K562 (cell line): ENCODE measurements around the gene MEF2C. TPM values are rescaled to one million over a fixed set of nuclear protein-coding genes. Genes with fewer than 3 reads are reported as not detected.
A peak's percentile ranks its signal among the peaks of the same experiment; 100 is the strongest.

Source experiments
- CTBP1 ChIP-seq: fragments of 450-650 bp; IDR thresholded peaks from 2 replicates; pipeline ENCODE4 v1.6.1; 2016; ENCODE audit warnings: borderline replicate concordance
- HEY1 ChIP-seq: fragments of 250-450 bp; sonication (Bioruptor Pico); IDR thresholded peaks from 2 replicates; pipeline ENCODE4 v1.5.0; 2020; ENCODE audit warnings: mild to moderate bottlenecking, moderate library complexity, borderline replicate concordance
- NCOA1 ChIP-seq: fragments of 450-650 bp; IDR thresholded peaks from 2 replicates; pipeline ENCODE4 v1.6.1; 2016; ENCODE audit warnings: low read depth
- TAL1 ChIP-seq: fragments of 450-650 bp; IDR thresholded peaks from 2 replicates; pipeline ENCODE4 v1.6.1; 2016; ENCODE audit warnings: mild to moderate bottlenecking
- ZNF717 ChIP-seq: fragments of 250-450 bp; sonication (Bioruptor Pico); IDR thresholded peaks from 2 replicates; pipeline ENCODE4 v1.5.0; 2021
- polyA plus RNA-seq, 8 experiments: library from polyadenylated mRNA; depleted of rRNA in 4 of 8; stranded (reverse) in 5 of 8; unstranded in 3 of 8; fragments of >200 nt; fragmentation: Nextera tagmentation in 2 of 8; fragmentation: Illumina TruSeq in 1 of 8; extraction: Ambion mirVana in 2 of 8; extraction: Trizol in 1 of 8; gene quantifications; 2 replicates each; pipeline versions ENCODE4 v1.2.1 to v1.2.3, GENCODE V29; 2011 to 2014; ENCODE audit warnings: inconsistent platforms in 1 of 8, missing spikeins in 1 of 8
- total RNA-seq, 7 experiments: library from RNA; depleted of rRNA in 6 of 7; stranded (reverse); fragments of >200 nt in 6 of 7; fragmentation: Illumina TruSeq in 2 of 7; extraction: Trizol in 2 of 7; gene quantifications; 2 replicates each; pipeline versions ENCODE4 v1.2.1 to v1.2.3, GENCODE V29; 2011 to 2021; ENCODE audit warnings: low replicate concordance in 1 of 7
- TF ChIP-seq, protein P1 (sequence below), 2 experiments: fragments of 450-650 bp in 1 of 2; sonication (generic) in 1 of 2; formaldehyde crosslinking in 1 of 2; IDR thresholded peaks; 2 replicates each; pipeline versions ENCODE4 v1.7.1 to v1.9.0; 2016 to 2022; ENCODE audit warnings: inconsistent platforms in 1 of 2, mild to moderate bottlenecking in 1 of 2, missing genetic modification reagents in 1 of 2
- TF ChIP-seq, protein P2 (sequence below): fragments of 250-450 bp; sonication (Bioruptor Pico); IDR thresholded peaks from 2 replicates; pipeline ENCODE4 v1.9.0; 2021; ENCODE audit warnings: mild to moderate bottlenecking
- TF ChIP-seq, protein P3 (sequence below): IDR thresholded peaks from 3 replicates; pipeline ENCODE4 v1.6.1; 2011; ENCODE audit warnings: borderline replicate concordance, mild to moderate bottlenecking; ENCODE audit not compliant: insufficient read length, insufficient read depth
- TF ChIP-seq, protein P4 (sequence below), 2 experiments: fragments of 450-650 bp in 1 of 2; sonication (generic) in 1 of 2; formaldehyde crosslinking in 1 of 2; IDR thresholded peaks in 1 of 2; conservative IDR thresholded peaks in 1 of 2; 2 replicates each; pipeline versions ENCODE4 v1.6.1 to v1.8.1; 2016 to 2023; ENCODE audit warnings: mild to moderate bottlenecking in 2 of 2, moderate library complexity in 2 of 2, inconsistent platforms in 1 of 2, missing genetic modification reagents in 1 of 2
- TF ChIP-seq, protein P5 (sequence below): sonication (generic); formaldehyde crosslinking; IDR thresholded peaks from 2 replicates; pipeline ENCODE4 v1.8.1; 2023; ENCODE audit warnings: mild to moderate bottlenecking, missing genetic modification reagents
- TF ChIP-seq, protein P6 (sequence below): fragments of 250-450 bp; sonication (Bioruptor Pico); IDR thresholded peaks from 2 replicates; pipeline ENCODE4 v1.8.0; 2021; ENCODE audit warnings: moderate library complexity, mild to moderate bottlenecking, inconsistent platforms

The MEF2C gene
- total and polyA plus RNA-seq, 9 of the 15 experiments (the other 6 are each of a cell fraction or from before 2014, with no cell fraction given): 25.1 to 67.8 (median 58.3) TPM

DNA sequence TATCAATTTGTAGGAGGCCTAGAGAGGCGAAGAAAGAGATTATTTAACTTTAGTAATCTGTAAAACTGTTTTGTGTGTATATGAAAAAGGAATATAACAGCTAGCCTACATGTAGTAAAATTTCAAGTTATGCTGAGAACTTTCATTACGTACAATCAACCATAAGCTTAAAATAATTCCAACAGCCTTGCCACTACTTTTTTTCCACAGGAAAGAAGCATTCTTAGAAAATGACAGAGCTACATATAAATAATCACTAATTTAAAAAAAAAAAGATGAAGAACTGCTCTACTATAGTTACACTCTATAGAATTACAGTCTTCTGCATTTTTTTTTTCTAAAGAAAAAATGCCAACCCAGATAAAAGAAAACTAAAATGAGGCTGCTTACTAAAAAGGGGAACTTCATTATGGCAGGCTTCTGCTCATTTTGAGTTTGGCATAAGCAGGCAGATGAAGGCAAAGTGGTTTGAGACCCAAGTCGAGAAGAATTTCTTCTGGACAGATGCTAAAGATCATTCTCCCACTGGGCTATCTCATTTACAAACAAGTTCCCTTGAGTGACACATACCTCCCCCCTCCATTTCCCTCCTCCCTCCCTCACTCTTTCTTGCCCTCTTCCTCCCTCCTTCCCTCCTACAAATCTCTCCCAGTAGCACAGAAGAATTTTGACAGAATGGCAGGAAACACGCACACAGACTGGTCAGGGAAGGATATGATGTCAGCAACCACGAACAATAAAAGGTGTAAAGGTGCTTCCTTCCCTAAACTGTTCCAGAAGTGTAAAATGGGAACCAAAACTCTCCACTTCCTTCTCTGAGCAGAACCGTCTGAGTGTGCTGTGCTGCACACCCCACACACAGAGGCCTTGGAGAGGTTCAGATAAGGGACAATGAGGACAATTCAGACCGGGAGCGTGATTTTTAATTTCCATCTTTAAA, 56.1 kb downstream of the MEF2C start (continued):
- TF ChIP-seq, protein P1, sequence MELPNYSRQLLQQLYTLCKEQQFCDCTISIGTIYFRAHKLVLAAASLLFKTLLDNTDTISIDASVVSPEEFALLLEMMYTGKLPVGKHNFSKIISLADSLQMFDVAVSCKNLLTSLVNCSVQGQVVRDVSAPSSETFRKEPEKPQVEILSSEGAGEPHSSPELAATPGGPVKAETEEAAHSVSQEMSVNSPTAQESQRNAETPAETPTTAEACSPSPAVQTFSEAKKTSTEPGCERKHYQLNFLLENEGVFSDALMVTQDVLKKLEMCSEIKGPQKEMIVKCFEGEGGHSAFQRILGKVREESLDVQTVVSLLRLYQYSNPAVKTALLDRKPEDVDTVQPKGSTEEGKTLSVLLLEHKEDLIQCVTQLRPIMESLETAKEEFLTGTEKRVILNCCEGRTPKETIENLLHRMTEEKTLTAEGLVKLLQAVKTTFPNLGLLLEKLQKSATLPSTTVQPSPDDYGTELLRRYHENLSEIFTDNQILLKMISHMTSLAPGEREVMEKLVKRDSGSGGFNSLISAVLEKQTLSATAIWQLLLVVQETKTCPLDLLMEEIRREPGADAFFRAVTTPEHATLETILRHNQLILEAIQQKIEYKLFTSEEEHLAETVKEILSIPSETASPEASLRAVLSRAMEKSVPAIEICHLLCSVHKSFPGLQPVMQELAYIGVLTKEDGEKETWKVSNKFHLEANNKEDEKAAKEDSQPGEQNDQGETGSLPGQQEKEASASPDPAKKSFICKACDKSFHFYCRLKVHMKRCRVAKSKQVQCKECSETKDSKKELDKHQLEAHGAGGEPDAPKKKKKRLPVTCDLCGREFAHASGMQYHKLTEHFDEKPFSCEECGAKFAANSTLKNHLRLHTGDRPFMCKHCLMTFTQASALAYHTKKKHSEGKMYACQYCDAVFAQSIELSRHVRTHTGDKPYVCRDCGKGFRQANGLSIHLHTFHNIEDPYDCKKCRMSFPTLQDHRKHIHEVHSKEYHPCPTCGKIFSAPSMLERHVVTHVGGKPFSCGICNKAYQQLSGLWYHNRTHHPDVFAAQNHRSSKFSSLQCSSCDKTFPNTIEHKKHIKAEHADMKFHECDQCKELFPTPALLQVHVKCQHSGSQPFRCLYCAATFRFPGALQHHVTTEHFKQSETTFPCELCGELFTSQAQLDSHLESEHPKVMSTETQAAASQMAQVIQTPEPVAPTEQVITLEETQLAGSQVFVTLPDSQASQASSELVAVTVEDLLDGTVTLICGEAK (IDR thresholded peaks at IDR 0.05): peak; percentile 70
- TF ChIP-seq, protein P1 (CRISPR knock-in tag; IDR thresholded peaks at IDR 0.05): no peak
- TF ChIP-seq, protein P2, sequence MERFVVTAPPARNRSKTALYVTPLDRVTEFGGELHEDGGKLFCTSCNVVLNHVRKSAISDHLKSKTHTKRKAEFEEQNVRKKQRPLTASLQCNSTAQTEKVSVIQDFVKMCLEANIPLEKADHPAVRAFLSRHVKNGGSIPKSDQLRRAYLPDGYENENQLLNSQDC (CRISPR knock-in tag): no peak
- peak; percentile 13; the same call in 1 of the 2 replicates for TF ChIP-seq TAL1
- TF ChIP-seq, protein P3, sequence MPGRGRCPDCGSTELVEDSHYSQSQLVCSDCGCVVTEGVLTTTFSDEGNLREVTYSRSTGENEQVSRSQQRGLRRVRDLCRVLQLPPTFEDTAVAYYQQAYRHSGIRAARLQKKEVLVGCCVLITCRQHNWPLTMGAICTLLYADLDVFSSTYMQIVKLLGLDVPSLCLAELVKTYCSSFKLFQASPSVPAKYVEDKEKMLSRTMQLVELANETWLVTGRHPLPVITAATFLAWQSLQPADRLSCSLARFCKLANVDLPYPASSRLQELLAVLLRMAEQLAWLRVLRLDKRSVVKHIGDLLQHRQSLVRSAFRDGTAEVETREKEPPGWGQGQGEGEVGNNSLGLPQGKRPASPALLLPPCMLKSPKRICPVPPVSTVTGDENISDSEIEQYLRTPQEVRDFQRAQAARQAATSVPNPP: no peak
- TF ChIP-seq HEY1 (CRISPR knock-in tag): no peak
- TF ChIP-seq CTBP1: peak; percentile 66; the same call in 1 of the 2 replicates
- TF ChIP-seq, protein P4, sequence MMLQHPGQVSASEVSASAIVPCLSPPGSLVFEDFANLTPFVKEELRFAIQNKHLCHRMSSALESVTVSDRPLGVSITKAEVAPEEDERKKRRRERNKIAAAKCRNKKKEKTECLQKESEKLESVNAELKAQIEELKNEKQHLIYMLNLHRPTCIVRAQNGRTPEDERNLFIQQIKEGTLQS (IDR thresholded peaks at IDR 0.05): peak; percentile 20; the same call in 1 of the 2 replicates
- TF ChIP-seq, protein P4 (CRISPR knock-in tag; conservative IDR thresholded peaks at IDR 0.05): no peak
- TF ChIP-seq, protein P5, sequence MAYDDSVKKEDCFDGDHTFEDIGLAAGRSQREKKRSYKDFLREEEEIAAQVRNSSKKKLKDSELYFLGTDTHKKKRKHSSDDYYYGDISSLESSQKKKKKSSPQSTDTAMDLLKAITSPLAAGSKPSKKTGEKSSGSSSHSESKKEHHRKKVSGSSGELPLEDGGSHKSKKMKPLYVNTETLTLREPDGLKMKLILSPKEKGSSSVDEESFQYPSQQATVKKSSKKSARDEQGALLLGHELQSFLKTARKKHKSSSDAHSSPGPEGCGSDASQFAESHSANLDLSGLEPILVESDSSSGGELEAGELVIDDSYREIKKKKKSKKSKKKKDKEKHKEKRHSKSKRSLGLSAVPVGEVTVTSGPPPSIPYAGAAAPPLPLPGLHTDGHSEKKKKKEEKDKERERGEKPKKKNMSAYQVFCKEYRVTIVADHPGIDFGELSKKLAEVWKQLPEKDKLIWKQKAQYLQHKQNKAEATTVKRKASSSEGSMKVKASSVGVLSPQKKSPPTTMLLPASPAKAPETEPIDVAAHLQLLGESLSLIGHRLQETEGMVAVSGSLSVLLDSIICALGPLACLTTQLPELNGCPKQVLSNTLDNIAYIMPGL (CRISPR knock-in tag): no peak
- TF ChIP-seq NCOA1: 0 out of 2 replicates have a peak, but pooled peaks have one; percentile 24
- no peak for TF ChIP-seq ZNF717
- TF ChIP-seq, protein P6, sequence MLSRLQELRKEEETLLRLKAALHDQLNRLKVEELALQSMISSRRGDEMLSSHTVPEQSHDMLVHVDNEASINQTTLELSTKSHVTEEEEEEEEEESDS (CRISPR knock-in tag): no peak
